Measurements from ENCODE around the gene C10orf62. TPM values are rescaled to one million over a fixed set of nuclear protein-coding genes. Genes with fewer than 3 reads are reported as not detected.

Gene C10orf62
- total and polyA plus RNA-seq, 2 of the 8 experiments (the other 6 are each of a cell fraction or from before 2014, with no cell fraction given), result 0.05 TPM; not detected in 1

GRCh38 chr10:97580421-97581367 is 8.8 kb upstream of the C10orf62 start:
- DNase-seq (ENCODE audit: low read depth in 1 of 2, low spot score in 2 of 2) (no peak), FAIRE-seq (no peak)
- H4K20me1 ChIP-seq (replicated peaks in 1 of 2; ENCODE audit: control insufficient read depth in 1 of 2, insufficient read depth in 2 of 2, low read length in 2 of 2), result no peaks in the 10 kb centered on the region
- H2BK120ac ChIP-seq (replicated peaks; ENCODE audit: low read depth, low read length), result no peak overlapping the region
- no peak overlapping the region for H4K5ac ChIP-seq (ENCODE audit: insufficient read length, low read depth, low read length)
- WGBS, 2 experiments (ENCODE audit: extremely low coverage in 1 of 2, insufficient coverage in 1 of 2, insufficient read length in 1 of 2, insufficient replicate concordance in 2 of 2, low coverage in 1 of 2, low lambda C conversion rate in 2 of 2, missing lambda C conversion rate in 1 of 2), result 90% methylated on average over 9 of the region's 9 CpGs; no CpG with 5 or more reads in 1 of the 2 experiments
- H2BK5ac ChIP-seq (ENCODE audit: low read depth, low read length), result no peak overlapping the region
- H2BK15ac ChIP-seq (ENCODE audit: low read length), result 0 out of 2 replicates have a peak overlapping the region, but pooled peaks have one; percentile 25
- no peak overlapping the region for H3K56ac ChIP-seq (replicated peaks; ENCODE audit: insufficient read length, low read depth, low read length)
- no peak overlapping the region for H2BK12ac ChIP-seq (ENCODE audit: low read depth, low read length)
- no peak overlapping the region for H2AK5ac ChIP-seq (ENCODE audit: low read depth, low read length)
- no peak overlapping the region; the same call in 1 of the 2 replicates for H2AFZ ChIP-seq (ENCODE audit: low read length)
- ChIA-PET CTCF (ENCODE audit: partially characterized antibody) (interaction anchor here (0.8 to 9.5 kb wide), 8 partner anchors 7 to 116 kb away, joined by 3 to 108 read pairs (median 4); partner anchors contain the start of genes ANKRD2 and C10orf62), POLR2A (ENCODE audit: partially characterized antibody) (interaction anchor here (1.7 kb wide), 1 partner anchor 9 kb away, joined by 8 read pairs; the partner anchor contains the start of gene ANKRD2)
- H3K18ac ChIP-seq (ENCODE audit: extremely low read depth, low read length), result no peak overlapping the region
- no peak overlapping the region for H3K23ac ChIP-seq (ENCODE audit: insufficient read length)
- H3K4ac ChIP-seq (replicated peaks; ENCODE audit: insufficient read length, low read depth, low read length), result no peak overlapping the region
- no peak overlapping the region for H3K9ac ChIP-seq (replicated peaks in 1 of 4; ENCODE audit: extremely low read depth in 1 of 4, low read depth in 3 of 4, low read length in 3 of 4)
- H3K79me1 ChIP-seq (ENCODE audit: low read depth, low read length), result no peaks in the 10 kb centered on the region
- no peaks in the 10 kb centered on the region for H3K9me3 ChIP-seq (ENCODE audit: insufficient read depth in 2 of 2, low read depth in 1 of 2, low read length in 1 of 2)
- no peak overlapping the region for H4K8ac ChIP-seq (ENCODE audit: extremely low read depth, insufficient read depth, low read length)
- no peak overlapping the region for H2BK20ac ChIP-seq (ENCODE audit: low read length)
- H4K91ac ChIP-seq (replicated peaks; ENCODE audit: insufficient read length, low read length), result no peak overlapping the region
- no peak overlapping the region for H3K4me2 ChIP-seq (ENCODE audit: insufficient read depth in 1 of 2, low read depth in 2 of 2, low read length in 2 of 2)
- no peak overlapping the region for H3K4me3 ChIP-seq (ENCODE audit: extremely low read depth in 1 of 4, insufficient read depth in 2 of 4, low read depth in 3 of 4, low read length in 4 of 4)
- H3K14ac ChIP-seq (ENCODE audit: insufficient read length), result no peak overlapping the region
- H3K27me3 ChIP-seq (replicated peaks in 1 of 4; ENCODE audit: control insufficient read depth in 3 of 4, extremely low read depth in 1 of 4, insufficient read depth in 3 of 4, low read length in 3 of 4), result no peaks in the 10 kb centered on the region; a peak in 1 of 7 replicates
- H3K27ac ChIP-seq (ENCODE audit: low read depth, low read length), result no peak overlapping the region
- H3K23me2 ChIP-seq (ENCODE audit: low read depth, low read length), result no peaks in the 10 kb centered on the region
- no peaks in the 10 kb centered on the region for H3K36me3 ChIP-seq (ENCODE audit: control insufficient read depth in 2 of 4, insufficient read depth in 4 of 4, low read length in 3 of 4)
- peaks cover 0 to 6% (median 2%) of the 10 kb centered on the region in 4 experiments; a peak in 2 of 7 replicates for H3K4me1 ChIP-seq (replicated peaks in 1 of 4; ENCODE audit: control insufficient read depth in 3 of 4, insufficient read depth in 4 of 4, low read length in 3 of 4)
- H3K79me2 ChIP-seq (ENCODE audit: control insufficient read depth in 1 of 2, insufficient read depth in 2 of 2, low read length in 2 of 2), result no peaks in the 10 kb centered on the region
- TF ChIP-seq SIN3A (conservative IDR thresholded peaks at IDR 0.05 in 1 of 2, IDR thresholded peaks at IDR 0.05 in 1 of 2; ENCODE audit: low read depth in 1 of 2, low read length in 2 of 2) (no peak), BACH1 (IDR thresholded peaks at IDR 0.05; ENCODE audit: low read length) (no peak), RAD21 (IDR thresholded peaks at IDR 0.05 in 1 of 2, conservative IDR thresholded peaks at IDR 0.05 in 1 of 2; ENCODE audit: low read depth in 2 of 2, low read length in 2 of 2) (no peak), CEBPB (IDR thresholded peaks at IDR 0.05; ENCODE audit: low read depth, low read length) (no peak), POLR2AphosphoS5 (IDR thresholded peaks at IDR 0.05; ENCODE audit: low read depth, low read length) (no peak), RNF2 (IDR thresholded peaks at IDR 0.05; ENCODE audit: borderline replicate concordance, low read depth, low read length, missing control alignments, poor library complexity, severe bottlenecking) (no peak), TCF12 (IDR thresholded peaks at IDR 0.05; ENCODE audit: low read depth, low read length) (no peak), SP2 (IDR thresholded peaks at IDR 0.05; ENCODE audit: low read length) (no peak), RFX5 (IDR thresholded peaks at IDR 0.05; ENCODE audit: borderline replicate concordance, low read depth, low read length) (no peak), NRF1 (IDR thresholded peaks at IDR 0.05; ENCODE audit: low read depth, low read length) (no peak)
- TF ChIP-seq, protein P1, sequence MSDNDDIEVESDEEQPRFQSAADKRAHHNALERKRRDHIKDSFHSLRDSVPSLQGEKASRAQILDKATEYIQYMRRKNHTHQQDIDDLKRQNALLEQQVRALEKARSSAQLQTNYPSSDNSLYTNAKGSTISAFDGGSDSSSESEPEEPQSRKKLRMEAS (IDR thresholded peaks at IDR 0.05), result no peak
